WI38 (cell line): ENCODE results near the gene KLRC4.
"Not testable (repeated sequence)": the region's sequence is repeated elsewhere in the genome, so short reads cannot be mapped to it uniquely, and the experiment has no call there.

Experiments used
- H3K4me3 ChIP-seq: 2 replicates; pipeline ENCODE4 v1.5.1; 2011; ENCODE audit warnings: low read depth, mild to moderate bottlenecking, control low read depth, low read length
- CTCF ChIP-seq: IDR thresholded peaks from 2 replicates; pipeline ENCODE4 v1.5.1; 2012; ENCODE audit warnings: low read depth, mild to moderate bottlenecking, control low read depth, low read length

KLRC4 gene

GRCh38 chr12:10372559-10372958 is 37.0 kb downstream of the KLRC4 start:
- TF ChIP-seq CTCF, result no peak
- no peak overlapping the region for H3K4me3 ChIP-seq

- not testable (repeated sequence) for H3K4me3 ChIP-seq
Observed at GRCh38 chr12:10371893-10372535, 37.5 kb downstream of the KLRC4 start.

DNA sequence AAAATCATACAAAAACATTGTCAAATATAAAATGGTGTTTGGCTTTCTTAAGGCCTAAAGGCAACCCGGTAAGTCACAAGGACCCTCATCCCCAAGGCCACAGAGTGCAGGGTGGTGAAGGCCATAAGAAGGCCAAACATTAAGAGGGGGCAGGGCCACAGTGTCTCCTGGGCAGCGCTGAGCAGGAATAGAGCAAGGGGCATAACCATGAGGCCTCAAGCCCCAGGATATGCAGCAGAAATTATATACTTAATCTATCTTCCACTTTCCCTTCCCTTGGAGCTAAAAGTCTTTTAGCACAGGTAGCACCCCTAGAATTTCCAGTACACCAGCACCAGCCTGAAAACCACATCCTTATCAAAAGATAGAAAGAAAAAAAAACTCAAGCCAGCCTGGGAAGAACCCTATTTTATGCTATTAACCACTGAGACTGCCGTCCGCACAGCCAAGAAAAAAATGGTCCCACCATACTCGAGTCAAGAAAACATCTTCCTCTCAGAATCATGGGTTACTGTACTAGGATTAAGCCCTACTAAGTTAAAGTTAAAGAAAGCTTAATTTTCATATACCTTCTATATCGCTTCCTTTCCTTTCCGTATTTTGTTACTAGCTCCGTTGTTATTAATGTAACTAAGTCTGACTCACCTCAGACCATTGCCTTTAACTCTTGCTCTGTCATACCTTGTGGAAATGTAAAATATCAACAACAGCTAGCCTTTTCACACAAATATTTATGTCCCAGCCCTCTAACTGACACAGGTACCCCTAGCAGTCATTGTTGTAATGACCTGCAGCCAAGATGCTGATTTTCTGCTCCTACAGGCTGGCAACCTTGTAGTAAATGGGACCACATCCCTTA is 39.8 kb downstream of the KLRC4 start:
- no peak overlapping the region for H3K4me3 ChIP-seq
- TF ChIP-seq CTCF, result no peak

DNA sequence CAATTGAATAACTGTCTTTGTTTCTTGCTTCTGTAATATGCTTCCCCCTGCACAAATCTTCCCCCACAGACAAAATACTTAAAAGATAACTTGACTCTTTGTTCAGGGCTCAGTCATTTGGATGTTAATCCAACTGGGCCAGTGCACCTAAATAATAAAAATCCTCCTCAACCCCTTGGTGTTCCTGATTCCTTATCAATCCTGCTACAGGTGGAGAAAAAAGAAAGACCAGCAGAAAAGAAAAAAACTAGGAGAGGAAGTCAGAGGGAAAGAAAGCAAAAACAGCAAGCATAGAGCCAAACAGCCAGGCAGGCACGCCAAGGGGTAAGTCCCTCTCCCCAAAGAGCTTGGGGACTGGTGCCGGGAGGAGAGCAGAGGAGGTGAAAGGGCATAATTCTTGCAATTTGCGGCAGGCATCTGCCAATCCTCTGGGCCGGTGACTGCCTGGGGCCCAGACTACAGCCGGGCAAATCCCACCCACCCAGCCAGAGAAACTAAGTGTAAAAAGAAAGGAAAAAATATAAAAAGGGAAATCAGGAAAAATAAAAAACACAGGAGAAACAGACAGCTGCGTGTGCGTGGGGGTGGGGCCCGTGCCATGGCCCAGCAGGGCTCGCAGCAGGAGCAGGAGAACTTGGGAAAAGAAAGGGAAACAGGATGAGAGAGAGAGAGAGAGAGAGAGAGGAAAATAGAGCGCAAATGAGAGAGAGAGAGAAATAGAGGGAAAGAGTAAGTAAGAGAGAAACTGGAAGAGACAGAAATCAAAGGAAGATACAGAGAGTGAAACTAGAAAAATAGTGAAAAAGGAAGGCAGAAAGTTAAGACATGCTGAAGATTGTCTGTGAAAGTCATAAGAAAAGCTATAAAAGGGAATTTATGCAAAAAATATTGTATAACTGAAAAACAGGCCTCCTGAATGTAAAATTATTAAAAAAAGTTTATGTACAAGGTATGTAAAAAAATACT is 41.1 kb downstream of the KLRC4 start:
- TF ChIP-seq CTCF, result no peak
- no peak overlapping the region for H3K4me3 ChIP-seq

DNA sequence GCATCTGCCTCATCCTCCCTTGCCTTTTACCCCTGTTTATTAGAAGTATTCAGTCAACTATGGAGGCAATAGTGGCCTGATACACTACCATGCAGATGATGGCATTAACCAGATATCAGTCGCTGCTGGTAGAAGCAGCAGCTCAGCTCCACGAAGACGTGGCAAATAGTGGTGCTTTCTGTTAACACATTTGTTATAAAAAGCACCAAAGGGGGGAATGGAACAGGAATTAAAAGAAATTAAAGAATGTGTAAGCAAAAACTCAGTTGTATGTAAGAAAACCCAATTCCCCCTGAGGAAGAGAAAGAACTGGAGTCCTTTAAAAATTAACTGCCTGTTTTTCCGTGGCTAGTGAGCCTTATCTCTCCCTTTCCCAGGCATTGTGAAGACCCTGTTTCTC is 41.8 kb downstream of the KLRC4 start:
- not testable (repeated sequence) for H3K4me3 ChIP-seq

GRCh38 chr12:10366875-10367274 is 42.7 kb downstream of the KLRC4 start:
- peak; percentile 15; the same call in 1 of the 2 replicates for TF ChIP-seq CTCF
- H3K4me3 ChIP-seq, result no peak overlapping the region

DNA sequence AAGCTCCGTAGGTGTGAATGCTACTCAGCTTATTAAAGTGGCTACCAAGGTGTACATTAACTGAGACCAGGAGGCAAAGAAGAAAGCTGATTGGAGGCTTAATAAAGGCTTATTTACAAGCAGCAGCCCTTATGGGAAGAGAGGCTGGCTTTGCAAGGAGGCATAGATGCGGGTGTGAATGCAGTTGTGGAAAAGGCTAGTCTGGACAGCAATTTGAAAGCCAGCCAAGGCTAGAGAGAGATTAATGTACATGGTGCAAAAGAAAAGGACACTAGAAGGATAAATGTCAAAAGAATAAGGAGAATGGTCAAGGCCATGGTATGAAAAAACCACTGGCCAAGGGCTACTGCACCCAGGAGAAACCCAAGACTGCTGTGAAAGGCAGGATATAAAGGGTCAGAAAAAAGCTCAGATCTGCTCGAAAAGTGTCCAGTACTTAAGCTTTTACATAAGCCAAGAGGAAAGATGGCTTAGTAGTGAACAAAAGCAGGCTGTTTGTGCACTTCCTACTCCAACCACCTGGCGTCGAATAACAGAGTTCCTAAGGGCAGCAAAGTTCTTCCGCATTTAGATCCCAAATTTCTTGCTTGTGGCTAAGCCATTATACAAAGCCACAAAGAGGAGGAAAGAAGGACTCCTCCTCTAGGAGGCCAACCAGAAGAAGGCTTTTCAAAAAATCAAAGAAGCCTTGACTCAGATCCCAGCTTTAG is 43.7 kb downstream of the KLRC4 start:
- peak overlapping the region; percentile 59 for H3K4me3 ChIP-seq
- TF ChIP-seq CTCF, result peak; percentile 18; the same call in 1 of the 2 replicates
